Ovary (tissue), 3 donors: ENCODE measurements around the gene CCDC148.

Source experiments
- CTCF ChIP-seq, 3 donors: fragments of 450-650 bp in 2 of 3; fragments of 200-600 bp in 1 of 3; IDR thresholded peaks; one replicate each; pipeline versions ENCODE4 v1.5.1 to v1.8.0; 2016 to 2022; ENCODE audit warnings: antibody characterized with exemption in 3 of 3, mild to moderate bottlenecking in 1 of 3
- POLR2A ChIP-seq: fragments of 450-650 bp; IDR thresholded peaks from one replicate; pipeline ENCODE4 v1.6.1; 2017; ENCODE audit warnings: antibody characterized with exemption, mild to moderate bottlenecking, moderate library complexity
- donor health status: DM: no; HTN: no; CAD: no.

DNA sequence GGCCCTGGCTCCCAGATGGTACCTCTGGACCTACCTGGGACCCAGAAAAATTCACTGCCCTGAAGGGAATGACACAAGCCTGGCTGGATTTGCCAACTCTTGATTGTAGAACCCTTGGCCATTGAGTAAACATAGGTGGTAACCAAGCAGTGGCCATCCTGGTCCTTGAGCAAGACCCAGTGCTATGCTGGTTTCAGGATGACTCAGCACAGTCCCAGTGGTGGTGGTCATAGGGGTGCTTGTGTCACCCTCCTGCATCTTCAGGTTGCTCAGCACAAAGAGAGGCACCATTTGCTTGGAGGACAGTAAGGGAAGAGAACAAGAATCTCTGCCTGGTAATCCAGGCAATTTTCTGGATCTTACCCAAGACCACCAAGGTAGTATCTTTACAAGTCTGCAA lies 302.0 kb downstream of the CCDC148 start:
- no peak for TF ChIP-seq CTCF (IDR thresholded peaks at IDR 0.05)
- TF ChIP-seq POLR2A = no peak
